CD4-positive, alpha-beta memory T cell (primary cell): ENCODE measurements around the gene CAPN7. TPM values are rescaled to one million over a fixed set of nuclear protein-coding genes. Genes with fewer than 3 reads are reported as not detected.

Experiments used
- CTCF ChIA-PET: fragments of 350-600 bp; sonication (Branson Sonifier 250); formaldehyde crosslinking; loops from one replicate; lab custom pipeline; 2021; ENCODE audit warnings: inconsistent platforms; ENCODE audit not compliant: partially characterized antibody; lab: Charles Lee
- POLR2A ChIA-PET: fragments of 350-600 bp; sonication (Branson Sonifier 250); formaldehyde crosslinking; loops from one replicate; lab custom pipeline; 2021; ENCODE audit not compliant: partially characterized antibody; lab: Charles Lee
- DNase-seq, 5 donors: peaks; one replicate each; pipeline versions ENCODE4 v3.0.0 to v3.0.0-alpha.2; 2020 to 2022; ENCODE audit warnings: mixed read lengths in 1 of 5
- H3K27ac ChIP-seq: one replicate; pipeline ENCODE4 v1.7.0; 2013; ENCODE audit warnings: low read depth, low read length
- H3K27me3 ChIP-seq: 2 replicates; pipeline ENCODE4 v1.7.0; 2013; ENCODE audit warnings: mild to moderate bottlenecking, low read length, moderate library complexity; ENCODE audit not compliant: insufficient read depth
- H3K36me3 ChIP-seq: 2 replicates; pipeline ENCODE4 v1.7.0; 2013; ENCODE audit warnings: mild to moderate bottlenecking, low read length, moderate library complexity; ENCODE audit not compliant: insufficient read depth
- H3K4me1 ChIP-seq: 2 replicates; pipeline ENCODE4 v1.7.0; 2013; ENCODE audit warnings: mild to moderate bottlenecking, low read length, moderate library complexity; ENCODE audit not compliant: insufficient read depth
- H3K4me3 ChIP-seq, 2 donors: one replicate each; pipeline ENCODE4 v1.7.0; 2013; ENCODE audit warnings: low read length in 2 of 2, mild to moderate bottlenecking in 1 of 2
- H3K9me3 ChIP-seq, 2 donors: one replicate each; pipeline ENCODE4 v1.7.0; 2013; ENCODE audit warnings: low read length in 2 of 2, control low read depth in 1 of 2; ENCODE audit not compliant: control insufficient read depth in 1 of 2
- H3K27ac Mint-ChIP-seq, 7 donors: one replicate each; pipeline ENCODE4 v1.8.0; 2020 to 2021; ENCODE audit warnings: mixed read lengths in 7 of 7, mild to moderate bottlenecking in 6 of 7, inconsistent platforms in 3 of 7, moderate library complexity in 3 of 7
- H3K27me3 Mint-ChIP-seq, 2 donors: one replicate each; pipeline ENCODE4 v1.8.0; 2020 to 2021; ENCODE audit warnings: mixed read lengths in 2 of 2
- H3K36me3 Mint-ChIP-seq, 2 donors: one replicate each; pipeline ENCODE4 v1.8.0; 2020 to 2021; ENCODE audit warnings: mixed read lengths in 2 of 2, inconsistent platforms in 1 of 2, mild to moderate bottlenecking in 1 of 2
- H3K4me1 Mint-ChIP-seq, 4 donors: one replicate each; pipeline ENCODE4 v1.8.0; 2020 to 2021; ENCODE audit warnings: mixed read lengths in 4 of 4, mild to moderate bottlenecking in 1 of 4
- H3K4me3 Mint-ChIP-seq, 8 donors: one replicate each; pipeline ENCODE4 v1.8.0; 2020 to 2021; ENCODE audit warnings: mixed read lengths in 8 of 8, mild to moderate bottlenecking in 7 of 8, moderate library complexity in 6 of 8, inconsistent platforms in 3 of 8
- H3K9me3 Mint-ChIP-seq, 8 donors: one replicate each; pipeline ENCODE4 v1.8.0; 2020 to 2021; ENCODE audit warnings: mixed read lengths in 8 of 8, mild to moderate bottlenecking in 5 of 8, inconsistent platforms in 3 of 8, moderate library complexity in 1 of 8
- intact Hi-C: fragments of 100-400 bp; cut with micrococcal nuclease; formaldehyde crosslinking; loops from one replicate; pipeline ENCODE4 v1.15.1; 2023
- polyA plus RNA-seq, 2 donors: library from polyadenylated mRNA; unstranded; fragments of 300-500 nt; fragmentation: Illumina TruSeq; gene quantifications; one replicate each; pipeline ENCODE4 v1.2.3, GENCODE V29; 2021
- total RNA-seq, 2 experiments: library from RNA; stranded (reverse); gene quantifications; one replicate each; pipeline ENCODE4 v1.2.3, GENCODE V29; 2021

CAPN7 gene
- total and polyA plus RNA-seq, 4 experiments from 2014 or later = 18.9 to 103 (median 59.6) TPM

GRCh38 chr3:15298504-15298903 lies 92.5 kb downstream of the CAPN7 start:
- Histone ChIP-seq H3K36me3 (peaks cover 16% of the 10 kb centered on the region), H3K27me3 (no peaks in the 10 kb centered on the region), H3K9me3 (no peaks in the 10 kb centered on the region), H3K27ac (no peak overlapping the region), H3K4me1 (peaks cover 90% of the 10 kb centered on the region), H3K4me3 (no peak overlapping the region)
- CTCF ChIA-PET = interaction anchor here (1.0 to 2.8 kb wide), 2 partner anchors 29 to 34 kb away, joined by 4 to 13 read pairs; partner anchors contain the start of gene SH3BP5
- peaks cover 63 to 97% (median 79%) of the 10 kb centered on the region in 4 donors for H3K4me1 Mint-ChIP-seq
- intact Hi-C loops = no loop called here
- H3K27ac Mint-ChIP-seq = peak overlapping the region; percentile 13 to 91 (median 48)
- POLR2A ChIA-PET = interaction anchor here (0.6 to 0.8 kb wide), 2 partner anchors 25 to 49 kb away, joined by 3 to 4 read pairs; no protein-coding TSS in a partner anchor
- no peak for DNase-seq
- H3K9me3 Mint-ChIP-seq = peaks cover 0 to 3% (median 0%) of the 10 kb centered on the region in 8 donors
- peak overlapping the region in 5 of 8 donors; percentile 11 to 53 (median 18) for H3K4me3 Mint-ChIP-seq
- no peaks in the 10 kb centered on the region for H3K27me3 Mint-ChIP-seq
- H3K36me3 Mint-ChIP-seq = peaks cover 63 to 67% of the 10 kb centered on the region in 2 donors

GRCh38 chr3:15299036-15299435 lies 93.0 kb downstream of the CAPN7 start:
- Histone ChIP-seq H3K9me3 (no peaks in the 10 kb centered on the region), H3K27ac (no peak overlapping the region), H3K4me1 (peaks cover 94% of the 10 kb centered on the region), H3K4me3 (no peak overlapping the region), H3K27me3 (no peaks in the 10 kb centered on the region), H3K36me3 (peaks cover 21% of the 10 kb centered on the region)
- no peak for DNase-seq
- CTCF ChIA-PET = interaction anchor here (0.7 to 4.1 kb wide), 10 partner anchors 11 to 63 kb away, joined by 3 to 25 read pairs (median 5); partner anchors contain the start of gene SH3BP5
- H3K27me3 Mint-ChIP-seq = no peaks in the 10 kb centered on the region
- POLR2A ChIA-PET = interaction anchor here (0.6 to 1.0 kb wide), 6 partner anchors 9 to 38 kb away, joined by 3 read pairs; partner anchors contain the start of gene SH3BP5
- H3K4me3 Mint-ChIP-seq = peak overlapping the region in 3 of 8 donors; percentile 11 to 53 (median 27)
- intact Hi-C loops = no loop called here
- H3K4me1 Mint-ChIP-seq = peaks cover 62 to 98% (median 82%) of the 10 kb centered on the region in 4 donors
- peak overlapping the region in 6 of 7 donors; percentile 13 to 91 (median 56) for H3K27ac Mint-ChIP-seq
- H3K36me3 Mint-ChIP-seq = peaks cover 68 to 71% of the 10 kb centered on the region in 2 donors
- H3K9me3 Mint-ChIP-seq = peaks cover 0 to 3% (median 0%) of the 10 kb centered on the region in 8 donors

GRCh38 chr3:15300323-15301078 lies 94.5 kb downstream of the CAPN7 start:
- peaks cover 95% of the 10 kb centered on the region for H3K4me1 ChIP-seq
- no peak overlapping the region for H3K27ac ChIP-seq
- no peak for DNase-seq
- peak overlapping the region in 6 of 8 donors; percentile 51 to 78 (median 74) for H3K4me3 Mint-ChIP-seq
- ChIA-PET CTCF (interaction anchor here (1.1 to 4.1 kb wide), 6 partner anchors 9 to 62 kb away, joined by 3 to 25 read pairs (median 6); partner anchors contain the start of gene SH3BP5), POLR2A (interaction anchor here (0.8 to 3.2 kb wide), 12 partner anchors 9 to 67 kb away, joined by 3 to 14 read pairs (median 4); no protein-coding TSS in a partner anchor)
- peaks cover 23% of the 10 kb centered on the region for H3K36me3 ChIP-seq
- H3K9me3 ChIP-seq = no peaks in the 10 kb centered on the region
- intact Hi-C loops = no loop called here
- H3K4me3 ChIP-seq = peak overlapping the region in 1 of 2 donors; percentile 3
- H3K9me3 Mint-ChIP-seq = no peaks in the 10 kb centered on the region
- peaks cover 60 to 97% (median 80%) of the 10 kb centered on the region in 4 donors for H3K4me1 Mint-ChIP-seq
- H3K27me3 ChIP-seq = no peaks in the 10 kb centered on the region
- H3K36me3 Mint-ChIP-seq = peaks cover 61 to 70% of the 10 kb centered on the region in 2 donors
- H3K27ac Mint-ChIP-seq = peak overlapping the region; percentile 70 to 88 (median 77)
- H3K27me3 Mint-ChIP-seq = no peaks in the 10 kb centered on the region

- intact Hi-C loops = no loop called here
- no peaks in the 10 kb centered on the region for H3K9me3 ChIP-seq
- DNase-seq = no peak
- Mint-ChIP-seq H3K4me1 (peaks cover 56 to 95% (median 75%) of the 10 kb centered on the region in 4 donors), H3K27ac (peak overlapping the region in 6 of 7 donors; percentile 58 to 88 (median 75)), H3K36me3 (peaks cover 59 to 66% of the 10 kb centered on the region in 2 donors), H3K27me3 (no peaks in the 10 kb centered on the region), H3K4me3 (peak overlapping the region in 3 of 8 donors; percentile 52 to 72 (median 55)), H3K9me3 (no peaks in the 10 kb centered on the region)
- no peak overlapping the region for H3K4me3 ChIP-seq
- POLR2A ChIA-PET = interaction anchor here (1.0 to 3.2 kb wide), 5 partner anchors 10 to 65 kb away, joined by 3 to 14 read pairs (median 5); no protein-coding TSS in a partner anchor
- peaks cover 90% of the 10 kb centered on the region for H3K4me1 ChIP-seq
- no peak overlapping the region for H3K27ac ChIP-seq
- CTCF ChIA-PET = interaction anchor here (4.1 kb wide), 1 partner anchor 34 kb away, joined by 25 read pairs; no protein-coding TSS in a partner anchor
- H3K36me3 ChIP-seq = peaks cover 23% of the 10 kb centered on the region
- H3K27me3 ChIP-seq = no peaks in the 10 kb centered on the region
These were observed 95.7 kb downstream of the CAPN7 start for GRCh38 chr3:15301761-15302160.

Other genes starting within 250 kb of the CAPN7 start
- gene MRPS25, start 140.9 kb upstream of the CAPN7 start, total RNA-seq = 10 to 100 TPM; 77.1 to 80.3 TPM
- 10 to 100 TPM; 15.1 to 22.8 TPM for gene MRPS25, start 140.9 kb upstream of the CAPN7 start, polyA plus RNA-seq
- gene RBSN, start 107.1 kb upstream of the CAPN7 start, total RNA-seq = 10 to 100 TPM; 33.2 to 34.7 TPM
- 10 to 100 TPM; 11.4 to 21.4 TPM for gene RBSN, start 107.1 kb upstream of the CAPN7 start, polyA plus RNA-seq
- gene SH3BP5, start 126.3 kb downstream of the CAPN7 start, total RNA-seq = 10 to 100 TPM; 55.8 to 56.9 TPM
- 100 to 1,000 TPM in 1 of 2 donors, 10 to 100 TPM in 1; 48.2 to 118 TPM for gene SH3BP5, start 126.3 kb downstream of the CAPN7 start, polyA plus RNA-seq
- 10 to 100 TPM; 17.3 to 17.4 TPM for gene METTL6, start 221.3 kb downstream of the CAPN7 start, total RNA-seq
- 10 to 100 TPM; 12.2 to 18.3 TPM for gene METTL6, start 221.3 kb downstream of the CAPN7 start, polyA plus RNA-seq
- 10 to 100 TPM; 17.6 to 19.7 TPM for gene EAF1, start 221.4 kb downstream of the CAPN7 start, total RNA-seq
- gene EAF1, start 221.4 kb downstream of the CAPN7 start, polyA plus RNA-seq = 10 to 100 TPM in 1 of 2 donors, 1 to 10 TPM in 1; 8.9 to 15.0 TPM